Measurements from ENCODE around the gene LINC00237.

LINC00237 gene

GRCh38 chr20:21100578-21101452 lies 5.3 kb downstream of the LINC00237 start:
- in situ Hi-C loops (cut with MboI; ENCODE audit: low sequenced_read_pairs) = no loop called here

GRCh38 chr20:21099751-21100577 lies 6.2 kb downstream of the LINC00237 start:
- in situ Hi-C loops (cut with MboI; ENCODE audit: low sequenced_read_pairs) = no loop called here

GRCh38 chr20:21096321-21097043 lies 9.7 kb downstream of the LINC00237 start:
- in situ Hi-C loops (cut with MboI; ENCODE audit: low sequenced_read_pairs) = no loop called here

GRCh38 chr20:21092806-21093205 lies 13.4 kb downstream of the LINC00237 start:
- in situ Hi-C loops (cut with MboI; ENCODE audit: low sequenced_read_pairs) = no loop called here

- in situ Hi-C loops (cut with MboI; ENCODE audit: low sequenced_read_pairs) = no loop called here
Observed at GRCh38 chr20:21090721-21091120, 15.4 kb downstream of the LINC00237 start.

- in situ Hi-C loops (cut with MboI; ENCODE audit: low sequenced_read_pairs) = no loop called here
Observed at GRCh38 chr20:21090111-21090618, 16.0 kb downstream of the LINC00237 start.

- in situ Hi-C loops (cut with MboI; ENCODE audit: low sequenced_read_pairs) = no loop called here
Observed at GRCh38 chr20:21089391-21089790, 16.8 kb downstream of the LINC00237 start.

- in situ Hi-C loops (cut with MboI; ENCODE audit: low sequenced_read_pairs) = no loop called here
Observed at GRCh38 chr20:21087862-21088540, 18.2 kb downstream of the LINC00237 start.

GRCh38 chr20:21083825-21084325 lies 22.3 kb downstream of the LINC00237 start:
- in situ Hi-C loops (cut with MboI; ENCODE audit: low sequenced_read_pairs) = no loop called here

- in situ Hi-C loops (cut with MboI; ENCODE audit: low sequenced_read_pairs) = no loop called here
Observed at GRCh38 chr20:21082584-21082983, 23.6 kb downstream of the LINC00237 start.

GRCh38 chr20:21077809-21078345 lies 28.3 kb downstream of the LINC00237 start:
- in situ Hi-C loops (cut with MboI; ENCODE audit: low sequenced_read_pairs) = no loop called here

GRCh38 chr20:21076073-21076472 lies 30.1 kb downstream of the LINC00237 start:
- in situ Hi-C loops (cut with MboI; ENCODE audit: low sequenced_read_pairs) = no loop called here

- in situ Hi-C loops (cut with MboI; ENCODE audit: low sequenced_read_pairs) = no loop called here
Observed at GRCh38 chr20:21075471-21075870, 30.7 kb downstream of the LINC00237 start.

- in situ Hi-C loops (cut with MboI; ENCODE audit: low sequenced_read_pairs) = no loop called here
Observed at GRCh38 chr20:21074605-21075336, 31.4 kb downstream of the LINC00237 start.

- in situ Hi-C loops (cut with MboI; ENCODE audit: low sequenced_read_pairs) = no loop called here
Observed at GRCh38 chr20:21067255-21067654, 38.9 kb downstream of the LINC00237 start.

- in situ Hi-C loops (cut with MboI; ENCODE audit: low sequenced_read_pairs) = no loop called here
Observed at GRCh38 chr20:21064924-21065323, 41.2 kb downstream of the LINC00237 start.

GRCh38 chr20:21063276-21063675 lies 42.9 kb downstream of the LINC00237 start:
- in situ Hi-C loops (cut with MboI; ENCODE audit: low sequenced_read_pairs) = no loop called here

- in situ Hi-C loops (cut with MboI; ENCODE audit: low sequenced_read_pairs) = no loop called here
Observed at GRCh38 chr20:21053002-21053762, 53.0 kb downstream of the LINC00237 start.

GRCh38 chr20:21052686-21053001 lies 53.5 kb downstream of the LINC00237 start:
- in situ Hi-C loops (cut with MboI; ENCODE audit: low sequenced_read_pairs) = no loop called here

Measured in HL-60/S4 treated with retinoic acid at 250 ng/mL for 4 days and 3 days (cell line).